Sigmoid colon (tissue), 7 donors: ENCODE measurements around the gene IL1RAPL2. TPM values are rescaled to one million over a fixed set of nuclear protein-coding genes. Genes with fewer than 3 reads are reported as not detected.

Experiments used
- DNase-seq: peaks from one replicate; pipeline ENCODE4 v3.0.0-alpha.2; 2019
- H3K27ac ChIP-seq, 4 donors: fragments of 200-600 bp; sonication (generic); one replicate each; pipeline ENCODE4 v1.5.1; 2016 to 2019; ENCODE audit warnings: mild to moderate bottlenecking in 1 of 4
- H3K27me3 ChIP-seq, 3 donors: fragments of 200-600 bp; sonication (generic); one replicate each; pipeline ENCODE4 v1.5.1; 2019; ENCODE audit warnings: mild to moderate bottlenecking in 1 of 3
- H3K36me3 ChIP-seq, 4 donors: fragments of 200-600 bp; sonication (generic); one replicate each; pipeline ENCODE4 v1.5.1; 2016 to 2019
- H3K4me1 ChIP-seq, 4 donors: fragments of 200-600 bp; sonication (generic); one replicate each; pipeline ENCODE4 v1.5.1; 2017 to 2019
- H3K4me3 ChIP-seq, 4 donors: fragments of 200-600 bp; sonication (generic); one replicate each; pipeline ENCODE4 v1.5.1; 2017 to 2019; ENCODE audit warnings: mild to moderate bottlenecking in 2 of 4, moderate library complexity in 1 of 4
- H3K9me3 ChIP-seq, 4 donors: fragments of 200-600 bp in 3 of 4; sonication (generic) in 3 of 4; one replicate each; pipeline versions ENCODE4 v1.5.1 to v1.6.1; 2013 to 2019
- CTCF ChIP-seq, 4 experiments: fragments of 450-650 bp in 3 of 4; fragments of 200-600 bp in 1 of 4; IDR thresholded peaks; one replicate each; pipeline ENCODE4 v1.5.1; 2016 to 2019; ENCODE audit warnings: antibody characterized with exemption in 4 of 4, mild to moderate bottlenecking in 3 of 4, moderate library complexity in 2 of 4
- EP300 ChIP-seq, 4 donors: sonication (generic); formaldehyde crosslinking; IDR thresholded peaks; one replicate each; pipeline ENCODE4 v1.6.1; 2017; ENCODE audit warnings: antibody characterized with exemption in 4 of 4
- POLR2A ChIP-seq, 2 donors: fragments of 450-650 bp; IDR thresholded peaks; one replicate each; pipeline ENCODE4 v1.6.1; 2016; ENCODE audit warnings: antibody characterized with exemption in 2 of 2, mild to moderate bottlenecking in 2 of 2, moderate library complexity in 2 of 2
- POLR2AphosphoS5 ChIP-seq, 4 donors: sonication (generic); formaldehyde crosslinking; IDR thresholded peaks; one replicate each; pipeline ENCODE4 v1.6.1; 2017; ENCODE audit warnings: antibody characterized with exemption in 4 of 4
- WGBS, 2 donors: extraction: QIAGEN DNeasy Blood & Tissue Kit; methylation state at CpG; one replicate each; pipeline ENCODE4 v1.1.7; 2013; 5-methylcytosine and 5-hydroxymethylcytosine counted together
- intact Hi-C: fragments of 100-400 bp; cut with DNase I; formaldehyde crosslinking; loops from one replicate; pipeline ENCODE4 v1.15.1; 2023
- polyA plus RNA-seq, 3 donors: library from polyadenylated mRNA; stranded (reverse); fragments of 200-250 nt; gene quantifications; one replicate each; pipeline ENCODE4 v1.2.3, GENCODE V29; 2013
- total RNA-seq, 4 donors: library from RNA; depleted of rRNA; stranded (reverse); fragments of >200 nt; gene quantifications; one replicate each; pipeline ENCODE4 v1.1.0, GENCODE V29; 2016
- donor health status: healthy with polysubstance abuse.
- donor health status: Bipolar disorder and iron deficiency.
- donor health status: healthy.

Gene IL1RAPL2
- total and polyA plus RNA-seq, 7 donors, result 0.01 to 1.1 (median 0.79) TPM; not detected in 3

GRCh38 chrX:105134273-105134672 lies 568.3 kb downstream of the IL1RAPL2 start:
- H3K27ac ChIP-seq, result no peak overlapping the region
- H3K9me3 ChIP-seq, result no peaks in the 10 kb centered on the region
- DNase-seq, result no peak
- TF ChIP-seq EP300 (IDR thresholded peaks at IDR 0.05) (no peak), CTCF (IDR thresholded peaks at IDR 0.05) (no peak), POLR2AphosphoS5 (IDR thresholded peaks at IDR 0.05) (no peak), POLR2A (IDR thresholded peaks at IDR 0.05) (no peak)
- H3K4me1 ChIP-seq, result no peaks in the 10 kb centered on the region
- H3K27me3 ChIP-seq, result no peaks in the 10 kb centered on the region
- intact Hi-C loops, result no loop called here
- H3K4me3 ChIP-seq, result no peak overlapping the region
- no peaks in the 10 kb centered on the region for H3K36me3 ChIP-seq

- H3K9me3 ChIP-seq, result no peaks in the 10 kb centered on the region
- TF ChIP-seq POLR2AphosphoS5 (IDR thresholded peaks at IDR 0.05) (no peak), POLR2A (IDR thresholded peaks at IDR 0.05) (no peak), EP300 (IDR thresholded peaks at IDR 0.05) (no peak), CTCF (IDR thresholded peaks at IDR 0.05) (no peak)
- no peak overlapping the region for H3K27ac ChIP-seq
Measured at GRCh38 chrX:105136786-105137185, 570.8 kb downstream of the IL1RAPL2 start.

GRCh38 chrX:105150036-105150435 lies 584.0 kb downstream of the IL1RAPL2 start:
- H3K27ac ChIP-seq, result no peak overlapping the region
- WGBS, 2 donors, result 84 to 91% methylated on average over 1 of the region's 1 CpG
- no peaks in the 10 kb centered on the region for H3K36me3 ChIP-seq
- DNase-seq, result no peak
- no peaks in the 10 kb centered on the region for H3K9me3 ChIP-seq
- no peaks in the 10 kb centered on the region for H3K4me1 ChIP-seq
- TF ChIP-seq CTCF (IDR thresholded peaks at IDR 0.05) (no peak), EP300 (IDR thresholded peaks at IDR 0.05) (no peak), POLR2AphosphoS5 (IDR thresholded peaks at IDR 0.05) (no peak)
- intact Hi-C loops, result no loop called here
- H3K4me3 ChIP-seq, result no peak overlapping the region
- no peaks in the 10 kb centered on the region for H3K27me3 ChIP-seq

More at GRCh38 chrX:105136786-105137185, 570.8 kb downstream of the IL1RAPL2 start:
- H3K4me3 ChIP-seq, result no peak overlapping the region
- intact Hi-C loops, result no loop called here
- no peak for DNase-seq
- H3K4me1 ChIP-seq, result no peaks in the 10 kb centered on the region
- H3K36me3 ChIP-seq, result no peaks in the 10 kb centered on the region
- no peaks in the 10 kb centered on the region for H3K27me3 ChIP-seq

- WGBS, 2 donors, result 20 to 30% methylated on average over 4 of the region's 4 CpGs
- no peak for DNase-seq
Measured at GRCh38 chrX:105150557-105150956, 584.6 kb downstream of the IL1RAPL2 start.

More at GRCh38 chrX:105150557-105150956, 584.6 kb downstream of the IL1RAPL2 start:
- Histone ChIP-seq H3K4me1 (no peaks in the 10 kb centered on the region), H3K36me3 (no peaks in the 10 kb centered on the region), H3K27me3 (no peaks in the 10 kb centered on the region), H3K9me3 (no peaks in the 10 kb centered on the region), H3K4me3 (no peak overlapping the region), H3K27ac (no peak overlapping the region)
- no peak for TF ChIP-seq CTCF (IDR thresholded peaks at IDR 0.05)
- no peak for TF ChIP-seq POLR2AphosphoS5 (IDR thresholded peaks at IDR 0.05)
- no peak for TF ChIP-seq EP300 (IDR thresholded peaks at IDR 0.05)
- TF ChIP-seq POLR2A (IDR thresholded peaks at IDR 0.05), result no peak
- intact Hi-C loops, result no loop called here
